COR-L47 (cell line): ENCODE results near the gene AKR1D1.

Experiments
- DNase-seq: peaks from one replicate; lab custom pipeline; 2025; lab: John Stamatoyannopoulos, UW

AKR1D1 gene

DNA sequence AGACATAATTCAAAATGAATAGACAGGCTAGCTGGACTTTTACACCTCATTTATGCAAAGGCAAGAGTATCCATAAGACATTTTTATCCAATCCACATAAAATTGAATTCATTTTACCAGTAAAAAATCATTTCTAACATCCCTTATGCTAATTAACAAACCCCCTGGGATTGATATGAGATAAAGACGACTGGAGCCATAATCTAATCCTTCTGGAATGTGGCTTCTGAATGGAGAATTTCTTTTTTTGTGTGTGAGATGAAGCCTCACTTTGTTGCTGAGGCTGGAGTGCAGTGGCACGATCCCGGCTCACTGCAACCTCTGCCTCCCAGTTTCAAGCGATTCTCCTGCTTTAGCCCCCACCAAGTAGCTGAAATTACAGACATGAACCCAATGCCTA lies 90.4 kb downstream of the AKR1D1 start:
- no peak for DNase-seq

DNA sequence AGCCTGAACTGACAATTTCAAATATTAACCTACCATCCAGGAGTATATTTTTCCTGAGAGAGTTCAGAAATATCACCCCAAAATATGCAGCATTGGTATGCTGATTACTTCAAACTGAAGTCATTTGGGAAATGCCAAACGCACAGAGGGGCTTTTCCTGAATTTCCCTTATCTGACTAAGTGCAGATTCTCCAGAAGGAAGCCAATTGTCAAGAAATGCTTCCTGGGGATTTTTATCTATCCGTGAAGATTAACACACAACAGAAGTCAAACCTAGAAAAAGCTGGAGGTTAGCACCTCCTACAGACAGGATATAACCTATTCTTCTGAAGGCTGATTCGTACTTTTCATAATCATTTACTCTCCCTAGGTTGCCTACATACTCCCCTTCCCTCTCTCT lies 91.0 kb downstream of the AKR1D1 start:
- DNase-seq: no peak

DNA sequence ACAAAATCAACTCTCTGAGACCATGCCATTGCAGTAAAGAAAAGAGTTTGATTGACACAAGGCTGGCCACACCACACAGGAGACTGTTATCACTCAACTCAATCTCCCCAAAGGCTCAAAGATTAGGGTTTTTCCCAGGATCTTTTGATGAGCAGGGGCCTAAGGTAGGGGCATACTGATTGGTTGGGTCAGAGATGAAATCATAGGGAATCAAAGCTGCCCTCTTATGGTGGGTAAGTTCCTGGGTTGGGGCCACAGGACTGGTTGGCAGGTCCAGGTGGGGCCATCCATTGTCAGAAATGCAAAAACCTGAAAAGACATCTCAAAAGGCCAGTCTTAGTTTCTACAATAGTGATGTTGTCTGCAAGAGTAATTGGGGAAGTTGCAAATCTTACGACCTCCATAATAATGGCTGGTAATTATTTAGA lies 91.6 kb downstream of the AKR1D1 start:
- DNase-seq: no peak
